Osteoblast (primary cell): ENCODE results near the gene CRYBA1. TPM values are rescaled to one million over a fixed set of nuclear protein-coding genes. Genes with fewer than 3 reads are reported as not detected.
"Not testable (repeated sequence)": the region's sequence is repeated elsewhere in the genome, so short reads cannot be mapped to it uniquely, and the experiment has no call there.

Source experiments
- DNase-seq: peaks from one replicate; pipeline ENCODE4 v3.0.0; 2011; ENCODE audit warnings: low spot score, mixed read lengths; ENCODE audit not compliant: insufficient read length; ENCODE audit errors: missing footprints
- H2AFZ ChIP-seq: 2 replicates; pipeline ENCODE4 v1.6.0; 2011; ENCODE audit warnings: mild to moderate bottlenecking, low read length
- H3K27ac ChIP-seq: 2 replicates; pipeline ENCODE4 v1.5.1; 2011; ENCODE audit warnings: mild to moderate bottlenecking, low read depth, low read length, moderate library complexity
- H3K27me3 ChIP-seq: 2 replicates; pipeline ENCODE4 v1.6.0; 2012; ENCODE audit warnings: mild to moderate bottlenecking, control low read depth, inconsistent platforms, low read length, moderate library complexity; ENCODE audit not compliant: insufficient read depth
- H3K36me3 ChIP-seq: 2 replicates; pipeline ENCODE4 v1.5.1; 2011; ENCODE audit warnings: mild to moderate bottlenecking, low read length, control low read depth, moderate library complexity; ENCODE audit not compliant: insufficient read depth
- H3K4me1 ChIP-seq: 2 replicates; pipeline ENCODE4 v1.5.1; 2011; ENCODE audit warnings: mild to moderate bottlenecking, low read length, control low read depth, moderate library complexity; ENCODE audit not compliant: insufficient read depth
- H3K4me2 ChIP-seq: 2 replicates; pipeline ENCODE4 v1.6.0; 2011; ENCODE audit warnings: mild to moderate bottlenecking, low read length; ENCODE audit not compliant: insufficient read depth
- H3K4me3 ChIP-seq: fragments of 200-600 bp; sonication (generic); 3 replicates; pipeline ENCODE4 v1.5.1; 2012; ENCODE audit warnings: mild to moderate bottlenecking, low read length, inconsistent platforms; ENCODE audit not compliant: insufficient read depth
- H3K79me2 ChIP-seq: 2 replicates; pipeline ENCODE4 v1.6.0; 2012; ENCODE audit warnings: mild to moderate bottlenecking, low read length, control low read depth, inconsistent platforms; ENCODE audit not compliant: insufficient read depth
- H3K9me3 ChIP-seq: 2 replicates; pipeline ENCODE4 v1.5.1; 2011; ENCODE audit warnings: low read depth, low read length, control low read depth
- H4K20me1 ChIP-seq: 2 replicates; pipeline ENCODE4 v1.6.0; 2012; ENCODE audit warnings: mild to moderate bottlenecking, low read length, control low read depth; ENCODE audit not compliant: insufficient read depth
- total RNA-seq: library from RNA; depleted of rRNA; stranded (reverse); fragments of >200 nt; gene quantifications from 2 replicates; pipeline ENCODE4 v1.2.3, GENCODE V29; 2012
- TF ChIP-seq, protein P1 (sequence below): IDR thresholded peaks from 2 replicates; pipeline ENCODE4 v1.5.1; 2011; ENCODE audit warnings: mild to moderate bottlenecking, low read depth, low read length, moderate library complexity; ENCODE audit errors: extremely low read depth

The CRYBA1 gene
- total RNA-seq, 1 donor, result not detected

DNA sequence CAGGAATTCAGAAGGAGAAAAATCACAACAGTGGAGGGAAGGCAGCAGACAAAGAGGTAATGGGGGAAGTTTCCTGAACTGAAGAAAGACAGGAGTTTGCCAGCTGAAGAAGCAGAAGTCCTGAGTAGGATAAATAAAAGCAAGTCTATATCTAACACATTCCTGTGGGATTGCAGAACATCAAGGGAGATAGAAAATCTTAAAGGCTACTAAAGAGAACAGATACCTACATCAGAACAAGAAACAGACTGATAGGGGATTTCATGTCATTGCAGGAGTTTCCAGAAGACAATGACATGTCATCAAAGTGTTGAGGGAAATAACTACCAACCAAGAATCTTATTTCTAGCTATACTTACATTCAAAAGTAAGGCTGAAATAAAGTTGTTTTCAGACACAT is 21.3 kb upstream of the CRYBA1 start:
- Histone ChIP-seq H3K9me3 (no peaks in the 10 kb centered on the region), H3K36me3 (no peaks in the 10 kb centered on the region), H3K27me3 (no peaks in the 10 kb centered on the region), H3K79me2 (no peaks in the 10 kb centered on the region), H4K20me1 (no peaks in the 10 kb centered on the region), H3K27ac (no peak overlapping the region), H3K4me1 (no peaks in the 10 kb centered on the region), H3K4me3 (no peak overlapping the region), H2AFZ (no peak overlapping the region), H3K4me2 (no peak overlapping the region)
- TF ChIP-seq, protein P1, sequence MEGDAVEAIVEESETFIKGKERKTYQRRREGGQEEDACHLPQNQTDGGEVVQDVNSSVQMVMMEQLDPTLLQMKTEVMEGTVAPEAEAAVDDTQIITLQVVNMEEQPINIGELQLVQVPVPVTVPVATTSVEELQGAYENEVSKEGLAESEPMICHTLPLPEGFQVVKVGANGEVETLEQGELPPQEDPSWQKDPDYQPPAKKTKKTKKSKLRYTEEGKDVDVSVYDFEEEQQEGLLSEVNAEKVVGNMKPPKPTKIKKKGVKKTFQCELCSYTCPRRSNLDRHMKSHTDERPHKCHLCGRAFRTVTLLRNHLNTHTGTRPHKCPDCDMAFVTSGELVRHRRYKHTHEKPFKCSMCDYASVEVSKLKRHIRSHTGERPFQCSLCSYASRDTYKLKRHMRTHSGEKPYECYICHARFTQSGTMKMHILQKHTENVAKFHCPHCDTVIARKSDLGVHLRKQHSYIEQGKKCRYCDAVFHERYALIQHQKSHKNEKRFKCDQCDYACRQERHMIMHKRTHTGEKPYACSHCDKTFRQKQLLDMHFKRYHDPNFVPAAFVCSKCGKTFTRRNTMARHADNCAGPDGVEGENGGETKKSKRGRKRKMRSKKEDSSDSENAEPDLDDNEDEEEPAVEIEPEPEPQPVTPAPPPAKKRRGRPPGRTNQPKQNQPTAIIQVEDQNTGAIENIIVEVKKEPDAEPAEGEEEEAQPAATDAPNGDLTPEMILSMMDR, result no peak
- peak; percentile 79 for DNase-seq

DNA sequence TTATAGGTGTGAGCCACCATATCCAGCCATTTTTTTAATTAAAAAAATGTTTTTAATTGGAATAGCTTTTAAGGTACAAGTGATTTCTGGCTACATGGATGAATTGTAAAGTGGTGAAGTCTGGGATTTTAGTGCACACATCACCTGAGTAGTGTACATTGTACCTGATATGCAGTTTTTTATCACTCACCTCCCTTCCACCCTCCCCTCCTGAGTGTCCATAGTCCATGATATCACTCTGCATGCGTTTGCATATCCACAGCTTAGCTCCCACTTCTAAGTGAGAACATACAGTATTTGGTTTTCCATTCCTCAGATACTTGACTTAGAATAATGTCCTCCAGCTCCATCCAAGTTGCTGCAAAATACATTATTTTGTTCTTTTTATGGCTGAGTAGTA is 13.4 kb upstream of the CRYBA1 start:
- no peaks in the 10 kb centered on the region for H4K20me1 ChIP-seq
- H2AFZ ChIP-seq, result no peak overlapping the region
- no peaks in the 10 kb centered on the region for H3K9me3 ChIP-seq
- no peak overlapping the region for H3K4me2 ChIP-seq
- no peaks in the 10 kb centered on the region for H3K27me3 ChIP-seq
- no peak overlapping the region for H3K27ac ChIP-seq
- H3K4me3 ChIP-seq, result no peak overlapping the region
- no peak for DNase-seq
- peaks cover 10% of the 10 kb centered on the region for H3K4me1 ChIP-seq
- no peaks in the 10 kb centered on the region for H3K36me3 ChIP-seq
- TF ChIP-seq, protein P1, result no peak
- no peaks in the 10 kb centered on the region for H3K79me2 ChIP-seq

DNA sequence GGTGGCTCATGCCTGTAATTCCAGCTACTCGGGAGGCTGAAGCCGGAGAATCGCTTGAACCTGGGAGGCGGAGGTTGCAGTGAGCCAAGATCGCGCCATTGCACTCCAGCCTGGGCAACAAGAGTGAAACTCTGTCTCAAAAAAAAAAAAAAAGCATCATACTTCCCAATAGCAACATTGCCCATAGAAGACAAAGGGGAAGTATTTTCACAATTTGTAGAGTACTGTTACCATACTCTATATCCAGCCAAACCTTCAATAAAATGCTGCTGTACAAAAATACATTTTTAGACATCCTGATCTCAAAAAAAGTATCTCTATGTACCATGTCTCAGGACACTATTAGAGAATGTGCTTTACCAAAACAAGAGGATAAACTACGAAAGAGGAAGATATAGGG is 11.7 kb upstream of the CRYBA1 start:
- H3K79me2 ChIP-seq, DNase-seq: not testable (repeated sequence)

DNA sequence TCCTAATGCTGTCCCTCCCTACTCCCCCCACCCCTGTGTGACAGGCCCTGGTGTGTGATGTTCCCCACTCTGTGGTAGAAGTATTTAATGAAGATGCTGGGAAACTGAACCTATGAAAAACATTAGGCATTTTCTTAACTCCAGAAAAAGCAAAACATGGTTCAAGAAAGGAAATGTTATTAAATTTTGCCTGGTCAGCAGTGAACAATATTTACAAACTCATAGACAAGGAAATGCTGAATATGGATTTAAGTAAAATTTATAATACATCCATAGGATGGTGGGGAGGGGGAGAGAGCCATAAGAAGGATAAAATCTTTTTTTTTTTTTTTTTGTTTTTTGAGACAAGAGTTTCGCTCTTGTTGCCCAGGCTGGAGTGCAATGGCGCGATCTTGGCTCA is 10.8 kb upstream of the CRYBA1 start:
- Histone ChIP-seq H3K27me3 (no peaks in the 10 kb centered on the region), H3K4me1 (peaks cover 32% of the 10 kb centered on the region), H3K79me2 (no peaks in the 10 kb centered on the region), H2AFZ (no peak overlapping the region), H4K20me1 (no peaks in the 10 kb centered on the region), H3K36me3 (no peaks in the 10 kb centered on the region), H3K4me3 (no peak overlapping the region), H3K9me3 (no peaks in the 10 kb centered on the region), H3K4me2 (no peak overlapping the region), H3K27ac (no peak overlapping the region)
- DNase-seq, result no peak
- TF ChIP-seq, protein P1, result no peak

More for the DNA sequence above, 11.7 kb upstream of the CRYBA1 start:
- H3K4me2 ChIP-seq, H3K4me3 ChIP-seq, H3K9me3 ChIP-seq, H4K20me1 ChIP-seq, H3K27ac ChIP-seq, H3K36me3 ChIP-seq, H3K27me3 ChIP-seq, H2AFZ ChIP-seq: not testable (repeated sequence)
- H3K4me1 ChIP-seq, result peaks cover 23% of the 10 kb centered on the region
